ENCODE measurements around the gene SMARCC2.

SMARCC2 gene

GRCh38 chr12:56234746-56235436 is 45.6 kb upstream of the SMARCC2 start:
- Histone ChIP-seq H3K9ac (ENCODE audit: low read length) (no peak overlapping the region), H3K36me3 (replicated peaks; ENCODE audit: low read depth, low read length) (no peaks in the 10 kb centered on the region), H2AFZ (ENCODE audit: low read depth, low read length) (no peak overlapping the region)

GRCh38 chr12:56231184-56231582 is 41.9 kb upstream of the SMARCC2 start:
- no peaks in the 10 kb centered on the region for H3K9me3 ChIP-seq (ENCODE audit: insufficient read depth, low read length)
- no peak overlapping the region for H3K4me3 ChIP-seq (ENCODE audit: low read length)
- TF ChIP-seq EZH2phosphoT487 (IDR thresholded peaks at IDR 0.05; ENCODE audit: low read depth) (no peak), CTCF (IDR thresholded peaks at IDR 0.05; ENCODE audit: low read depth, low read length) (no peak)
- no peak overlapping the region for H2AFZ ChIP-seq (ENCODE audit: low read depth, low read length)
- no peaks in the 10 kb centered on the region for H3K4me1 ChIP-seq (ENCODE audit: low read length)
- no peaks in the 10 kb centered on the region for H3K27me3 ChIP-seq (ENCODE audit: low read depth, low read length)
- H3K4me2 ChIP-seq (ENCODE audit: low read length) = no peak overlapping the region
- no peaks in the 10 kb centered on the region for H3K36me3 ChIP-seq (replicated peaks; ENCODE audit: low read depth, low read length)
- no peak overlapping the region for H3K27ac ChIP-seq (ENCODE audit: low read length)
- H3K79me2 ChIP-seq (ENCODE audit: low read length) = no peaks in the 10 kb centered on the region
- no peak overlapping the region for H3K9ac ChIP-seq (ENCODE audit: low read length)
- H4K20me1 ChIP-seq (ENCODE audit: insufficient read depth, low read length) = no peaks in the 10 kb centered on the region

More at GRCh38 chr12:56234746-56235436, 45.6 kb upstream of the SMARCC2 start:
- Histone ChIP-seq H3K4me3 (ENCODE audit: low read length) (no peak overlapping the region), H4K20me1 (ENCODE audit: insufficient read depth, low read length) (no peaks in the 10 kb centered on the region), H3K79me2 (ENCODE audit: low read length) (no peaks in the 10 kb centered on the region), H3K27me3 (ENCODE audit: low read depth, low read length) (no peaks in the 10 kb centered on the region), H3K4me2 (ENCODE audit: low read length) (no peak overlapping the region), H3K9me3 (ENCODE audit: insufficient read depth, low read length) (no peaks in the 10 kb centered on the region), H3K27ac (ENCODE audit: low read length) (no peak overlapping the region), H3K4me1 (ENCODE audit: low read length) (no peaks in the 10 kb centered on the region)
- no peak for TF ChIP-seq CTCF (IDR thresholded peaks at IDR 0.05; ENCODE audit: low read depth, low read length)
- TF ChIP-seq EZH2phosphoT487 (IDR thresholded peaks at IDR 0.05; ENCODE audit: low read depth) = no peak

DNA sequence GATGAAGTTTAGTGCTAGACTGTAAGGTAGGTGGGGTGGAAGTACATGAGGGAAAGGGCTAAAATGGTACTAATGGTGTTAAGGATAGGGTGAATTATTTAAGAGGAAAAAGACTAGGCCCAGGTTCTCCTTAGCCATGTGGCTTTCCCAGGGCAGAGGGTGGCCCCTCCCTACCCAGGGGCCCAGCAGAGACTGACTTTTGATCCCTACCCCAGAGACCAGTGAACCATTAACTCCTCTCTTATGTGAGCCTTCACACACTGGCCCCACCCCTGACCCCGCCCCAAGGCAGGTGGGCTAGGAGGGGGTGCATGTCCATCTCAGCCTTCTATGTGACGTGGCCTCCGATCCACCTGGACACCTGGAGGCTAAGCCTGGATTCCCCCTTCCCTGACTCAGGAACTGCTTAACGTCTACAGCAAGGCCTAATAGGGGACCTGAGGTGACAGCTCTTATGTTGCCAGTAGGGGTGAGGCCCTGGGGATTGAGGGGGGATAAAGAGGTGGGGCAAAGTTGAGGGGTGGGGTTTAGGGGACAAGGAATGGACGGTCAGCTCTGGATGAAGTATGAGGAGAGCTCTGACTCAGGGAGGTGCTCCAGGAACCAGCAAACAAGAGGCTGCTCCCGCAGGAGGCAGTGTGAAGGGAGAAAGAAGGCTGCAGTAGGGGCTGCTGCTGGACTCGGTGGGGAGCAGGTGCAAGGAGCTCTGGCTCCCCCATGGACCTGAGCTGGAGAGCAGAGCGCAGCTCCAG is 41.3 kb upstream of the SMARCC2 start:
- H3K4me1 ChIP-seq (ENCODE audit: low read length) = peaks cover under 1% of the 10 kb centered on the region; the same call in 1 of the 2 replicates
- H4K20me1 ChIP-seq (ENCODE audit: insufficient read depth, low read length) = no peaks in the 10 kb centered on the region
- H3K36me3 ChIP-seq (replicated peaks; ENCODE audit: low read depth, low read length) = no peaks in the 10 kb centered on the region
- no peaks in the 10 kb centered on the region for H3K27me3 ChIP-seq (ENCODE audit: low read depth, low read length)
- no peaks in the 10 kb centered on the region for H3K79me2 ChIP-seq (ENCODE audit: low read length)
- H3K9ac ChIP-seq (ENCODE audit: low read length) = no peak overlapping the region
- no peak overlapping the region for H3K4me2 ChIP-seq (ENCODE audit: low read length)
- TF ChIP-seq CTCF (IDR thresholded peaks at IDR 0.05; ENCODE audit: low read depth, low read length) (no peak), EZH2phosphoT487 (IDR thresholded peaks at IDR 0.05; ENCODE audit: low read depth) (no peak)
- H3K4me3 ChIP-seq (ENCODE audit: low read length) = no peak overlapping the region
- H2AFZ ChIP-seq (ENCODE audit: low read depth, low read length) = no peak overlapping the region
- no peak overlapping the region for H3K27ac ChIP-seq (ENCODE audit: low read length)
- H3K9me3 ChIP-seq (ENCODE audit: insufficient read depth, low read length) = no peaks in the 10 kb centered on the region

GRCh38 chr12:56229916-56230431 is 40.7 kb upstream of the SMARCC2 start, which contains the start of gene SLC39A5:
Gene SLC39A5, plus strand, starts transcription at chr12:56230051. Its CDS starts 1,224 bp downstream, at chr12:56231275.
- Histone ChIP-seq H2AFZ (ENCODE audit: low read depth, low read length) (no peak within 1 kb of the TSS), H3K79me2 (ENCODE audit: low read length) (peaks cover 4% of the 10 kb centered on the region), H3K4me3 (ENCODE audit: low read length) (no peak within 1 kb of the TSS), H3K9me3 (ENCODE audit: insufficient read depth, low read length) (no peaks in the 10 kb centered on the region), H4K20me1 (ENCODE audit: insufficient read depth, low read length) (no peaks in the 10 kb centered on the region), H3K9ac (ENCODE audit: low read length) (no peak within 1 kb of the TSS), H3K27ac (ENCODE audit: low read length) (no peak within 1 kb of the TSS), H3K27me3 (ENCODE audit: low read depth, low read length) (no peaks in the 10 kb centered on the region), H3K4me1 (ENCODE audit: low read length) (peaks cover 7% of the 10 kb centered on the region; the same call in 1 of the 2 replicates), H3K36me3 (replicated peaks; ENCODE audit: low read depth, low read length) (no peaks in the 10 kb centered on the region), H3K4me2 (ENCODE audit: low read length) (no peak within 1 kb of the TSS)
- TF ChIP-seq EZH2phosphoT487 (IDR thresholded peaks at IDR 0.05; ENCODE audit: low read depth) (no peak), CTCF (IDR thresholded peaks at IDR 0.05; ENCODE audit: low read depth, low read length) (no peak)
